Smooth muscle cell (in vitro differentiated cells): Measurements from ENCODE around the gene RAB31. TPM values are rescaled to one million over a fixed set of nuclear protein-coding genes. Genes with fewer than 3 reads are reported as not detected.

ENCODE experiments used
- DNase-seq: peaks from one replicate; lab custom pipeline; 2025; ENCODE audit not compliant: unreplicated experiment; lab: John Stamatoyannopoulos, UW
- H2AFZ ChIP-seq: fragments of 200-600 bp; sonication (generic); 2 replicates; pipeline ENCODE4 v1.6.0; 2016; ENCODE audit warnings: antibody characterized with exemption, low read depth, mild to moderate bottlenecking
- H3F3A ChIP-seq: fragments of 200-600 bp; sonication (generic); 2 replicates; pipeline ENCODE4 v1.6.0; 2017; ENCODE audit warnings: antibody characterized with exemption, low read depth
- H3K27ac ChIP-seq: fragments of 200-600 bp; sonication (generic); 2 replicates; pipeline ENCODE4 v1.5.1; 2016; ENCODE audit warnings: low read depth, mild to moderate bottlenecking
- H3K27me3 ChIP-seq: fragments of 200-600 bp; sonication (generic); 2 replicates; pipeline ENCODE4 v1.6.1; 2016; ENCODE audit warnings: low read depth, mild to moderate bottlenecking
- H3K36me3 ChIP-seq: fragments of 200-600 bp; sonication (generic); 2 replicates; pipeline ENCODE4 v1.5.1; 2016; ENCODE audit warnings: low read depth
- H3K4me1 ChIP-seq: fragments of 200-600 bp; sonication (generic); 2 replicates; pipeline ENCODE4 v1.5.1; 2016; ENCODE audit warnings: low read depth
- H3K4me2 ChIP-seq: fragments of 200-600 bp; sonication (generic); 2 replicates; pipeline ENCODE4 v1.6.0; 2016; ENCODE audit warnings: mild to moderate bottlenecking
- H3K4me3 ChIP-seq: fragments of 200-600 bp; sonication (generic); 2 replicates; pipeline ENCODE4 v1.5.1; 2016; ENCODE audit warnings: mild to moderate bottlenecking
- H3K79me2 ChIP-seq: fragments of 200-600 bp; sonication (generic); 2 replicates; pipeline ENCODE4 v1.6.0; 2016; ENCODE audit warnings: low read depth, mild to moderate bottlenecking
- H3K9ac ChIP-seq: fragments of 200-600 bp; sonication (generic); 2 replicates; pipeline ENCODE4 v1.6.0; 2016; ENCODE audit warnings: low read depth
- H3K9me3 ChIP-seq: fragments of 200-600 bp; sonication (generic); replicated peaks from 2 replicates; pipeline ENCODE4 v1.5.1; 2016; ENCODE audit warnings: low read depth
- H4K20me1 ChIP-seq: fragments of 200-600 bp; sonication (generic); 2 replicates; pipeline ENCODE4 v1.6.0; 2016; ENCODE audit warnings: low read depth
- CTCF ChIP-seq: fragments of 200-600 bp; sonication (generic); IDR thresholded peaks from 2 replicates; pipeline ENCODE4 v1.5.1; 2017; ENCODE audit warnings: borderline replicate concordance, mild to moderate bottlenecking, antibody characterized with exemption; ENCODE audit not compliant: insufficient read depth, poor library complexity, severe bottlenecking
- WGBS: methylation state at CpG from one replicate; pipeline ENCODE4 v1.1.7; 2016; ENCODE audit warnings: low lambda C conversion rate; 5-methylcytosine and 5-hydroxymethylcytosine counted together
- polyA plus RNA-seq: library from polyadenylated mRNA; unstranded; fragments of >200 nt; fragmentation: Nextera tagmentation; extraction: Ambion mirVana; gene quantifications from 2 replicates; pipeline ENCODE4 v1.2.1, GENCODE V29; 2016
- total RNA-seq: library from RNA; depleted of rRNA; stranded (reverse); fragments of >200 nt; gene quantifications from 2 replicates; pipeline ENCODE4 v1.2.3, GENCODE V29; 2014

The RAB31 gene
- total and polyA plus RNA-seq, 2 experiments from 2014 or later: 116 to 414 TPM

GRCh38 chr18:9803063-9803697 is 95.1 kb downstream of the RAB31 start:
- peaks cover 10% of the 10 kb centered on the region for H3F3A ChIP-seq
- no peaks in the 10 kb centered on the region for H3K9me3 ChIP-seq
- no peak for DNase-seq
- TF ChIP-seq CTCF: no peak
- H4K20me1 ChIP-seq: peaks cover 74% of the 10 kb centered on the region
- H3K4me2 ChIP-seq: peak overlapping the region; percentile 43
- H3K27ac ChIP-seq: peak overlapping the region; percentile 58
- no peak overlapping the region for H3K9ac ChIP-seq
- H3K36me3 ChIP-seq: no peaks in the 10 kb centered on the region
- peaks cover 21% of the 10 kb centered on the region for H3K4me1 ChIP-seq
- WGBS: 42% methylated on average over 6 of the region's 6 CpGs
- H3K79me2 ChIP-seq: peaks cover 50% of the 10 kb centered on the region
- H2AFZ ChIP-seq: no peak overlapping the region
- no peak overlapping the region for H3K4me3 ChIP-seq
- H3K27me3 ChIP-seq: no peaks in the 10 kb centered on the region

GRCh38 chr18:9803698-9804516 is 95.8 kb downstream of the RAB31 start:
- no peak for DNase-seq
- no peak for TF ChIP-seq CTCF
- H3K27ac ChIP-seq: peak overlapping the region; percentile 58
- no peak overlapping the region for H3K4me3 ChIP-seq
- no peaks in the 10 kb centered on the region for H3K27me3 ChIP-seq
- H2AFZ ChIP-seq: no peak overlapping the region
- no peaks in the 10 kb centered on the region for H3K9me3 ChIP-seq
- no peaks in the 10 kb centered on the region for H3K36me3 ChIP-seq
- H3F3A ChIP-seq: peaks cover 9% of the 10 kb centered on the region
- H3K4me2 ChIP-seq: peak overlapping the region; percentile 43
- H4K20me1 ChIP-seq: peaks cover 80% of the 10 kb centered on the region
- WGBS: 72% methylated on average over 19 of the region's 19 CpGs
- no peak overlapping the region for H3K9ac ChIP-seq
- peaks cover 50% of the 10 kb centered on the region for H3K79me2 ChIP-seq
- H3K4me1 ChIP-seq: peaks cover 27% of the 10 kb centered on the region

GRCh38 chr18:9804517-9805104 is 96.5 kb downstream of the RAB31 start:
- Histone ChIP-seq H3K9ac (no peak overlapping the region), H4K20me1 (peaks cover 83% of the 10 kb centered on the region), H3K79me2 (peaks cover 52% of the 10 kb centered on the region), H2AFZ (no peak overlapping the region), H3K4me2 (no peak overlapping the region), H3K36me3 (no peaks in the 10 kb centered on the region), H3F3A (peaks cover 9% of the 10 kb centered on the region), H3K9me3 (no peaks in the 10 kb centered on the region), H3K4me1 (peaks cover 31% of the 10 kb centered on the region), H3K27ac (peak overlapping the region; percentile 58), H3K4me3 (no peak overlapping the region), H3K27me3 (no peaks in the 10 kb centered on the region)
- TF ChIP-seq CTCF: no peak
- no peak for DNase-seq
- WGBS: 82% methylated on average over 5 of the region's 5 CpGs
